Left ventricle myocardium inferior (tissue), 1 donor: Measurements from ENCODE around the gene CFD. TPM values are rescaled to one million over a fixed set of nuclear protein-coding genes. Genes with fewer than 3 reads are reported as not detected.
"Not testable (repeated sequence)": the region's sequence is repeated elsewhere in the genome, so short reads cannot be mapped to it uniquely, and the experiment has no call there.

Source experiments
- DNase-seq: peaks from one replicate; pipeline ENCODE4 v3.0.0-alpha.2; 2020
- H3K27ac ChIP-seq: fragments of 200-600 bp; replicated peaks from 2 replicates; pipeline ENCODE4 v1.8.0; 2021
- H3K27me3 ChIP-seq: fragments of 200-600 bp; 2 replicates; pipeline ENCODE4 v1.8.0; 2021; ENCODE audit warnings: low read depth
- H3K36me3 ChIP-seq: fragments of 200-600 bp; 2 replicates; pipeline ENCODE4 v1.8.0; 2021
- H3K4me1 ChIP-seq: fragments of 200-600 bp; 2 replicates; pipeline ENCODE4 v1.8.0; 2021
- H3K4me3 ChIP-seq: fragments of 200-600 bp; 2 replicates; pipeline ENCODE4 v1.8.0; 2021; ENCODE audit warnings: mild to moderate bottlenecking, moderate library complexity
- H3K9me3 ChIP-seq: fragments of 200-600 bp; replicated peaks from 2 replicates; pipeline ENCODE4 v1.8.0; 2021
- CTCF ChIP-seq: fragments of 200-600 bp; IDR thresholded peaks from 2 replicates; pipeline ENCODE4 v1.8.0; 2021; ENCODE audit warnings: antibody characterized with exemption, mild to moderate bottlenecking, borderline replicate concordance
- intact Hi-C: fragments of 100-400 bp; cut with micrococcal nuclease; formaldehyde crosslinking; loops from one replicate; pipeline ENCODE4 v1.11.0; 2022
- total RNA-seq: library from RNA; stranded (reverse); fragmentation: NEBNext Ultra II Directional; extraction: Animal tissue kit (Norgen Biotek cat#: 25700); gene quantifications from one replicate; pipeline ENCODE4 v1.2.1, GENCODE V29; 2021
- donor health status: DM: no; HTN: yes; CAD: no; lungs with severe emphysema.

CFD gene
- total RNA-seq, 1 donor from 2014 or later, result 200 TPM

GRCh38 chr19:852136-853013, 7.1 kb upstream of the CFD start, which contains the start of gene ELANE:
Gene ELANE (plus strand): TSS chr19:852303. CDS start chr19:852329, 26 bp downstream.
- TF ChIP-seq CTCF, result no peak
- H3K27me3 ChIP-seq, result peaks cover 62% of the 10 kb centered on the region
- intact Hi-C loops, result no loop called here
- no peaks in the 10 kb centered on the region for H3K36me3 ChIP-seq
- peak within 1 kb of the TSS; percentile 48 for H3K4me3 ChIP-seq
- peak within 1 kb of the TSS; percentile 80 for H3K27ac ChIP-seq
- no peaks in the 10 kb centered on the region for H3K9me3 ChIP-seq
- peaks cover 32% of the 10 kb centered on the region for H3K4me1 ChIP-seq
- DNase-seq, result no peak

- Histone ChIP-seq H3K27ac (no peak overlapping the region), H3K36me3 (no peaks in the 10 kb centered on the region), H3K4me3 (peak overlapping the region; percentile 30), H3K4me1 (peaks cover 25% of the 10 kb centered on the region), H3K27me3 (peaks cover 62% of the 10 kb centered on the region), H3K9me3 (no peaks in the 10 kb centered on the region)
- intact Hi-C loops, result no loop called here
- no peak for DNase-seq
- TF ChIP-seq CTCF, result no peak
These were observed 6.4 kb upstream of the CFD start for GRCh38 chr19:853014-853585.

DNA sequence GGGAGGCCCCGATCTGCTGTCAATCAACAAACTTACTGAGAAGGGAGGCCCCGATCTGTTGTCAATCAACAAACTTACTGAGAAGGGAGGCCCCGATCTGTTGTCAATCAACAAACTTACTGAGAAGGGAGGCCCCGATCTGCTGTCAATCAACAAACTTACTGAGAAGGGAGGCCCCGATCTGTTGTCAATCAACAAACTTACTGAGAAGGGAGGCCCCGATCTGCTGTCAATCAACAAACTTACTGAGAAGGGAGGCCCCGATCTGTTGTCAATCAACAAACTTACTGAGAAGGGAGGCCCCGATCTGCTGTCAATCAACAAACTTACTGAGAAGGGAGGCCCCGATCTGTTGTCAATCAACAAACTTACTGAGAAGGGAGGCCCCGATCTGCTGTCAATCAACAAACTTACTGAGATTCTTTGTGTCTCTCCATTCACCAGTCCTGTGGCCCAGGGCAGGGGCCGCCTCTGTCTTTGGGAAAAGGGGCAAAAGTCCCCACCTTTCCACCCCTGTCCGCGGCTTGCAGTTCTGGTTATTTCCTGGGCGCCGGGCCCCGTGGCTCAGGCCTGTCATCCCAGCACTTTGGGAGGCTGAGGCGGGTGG, 5.7 kb upstream of the CFD start:
- H3K27ac ChIP-seq, H3K9me3 ChIP-seq, intact Hi-C loops, DNase-seq, H3K36me3 ChIP-seq, H3K4me3 ChIP-seq: not testable (repeated sequence)
- H3K4me1 ChIP-seq, result peaks cover 22% of the 10 kb centered on the region
- peaks cover 62% of the 10 kb centered on the region for H3K27me3 ChIP-seq

- peaks cover 22% of the 10 kb centered on the region for H3K4me1 ChIP-seq
- no peak overlapping the region for H3K4me3 ChIP-seq
- H3K36me3 ChIP-seq, result no peaks in the 10 kb centered on the region
- H3K9me3 ChIP-seq, result no peaks in the 10 kb centered on the region
- intact Hi-C loops, result no loop called here
- DNase-seq, result no peak
- H3K27me3 ChIP-seq, result peaks cover 69% of the 10 kb centered on the region
- no peak overlapping the region for H3K27ac ChIP-seq
- TF ChIP-seq CTCF, result no peak
These were observed 4.9 kb upstream of the CFD start for GRCh38 chr19:854549-854948.

GRCh38 chr19:855142-855541, 4.3 kb upstream of the CFD start:
- DNase-seq, result no peak
- no peak for TF ChIP-seq CTCF
- H3K27ac ChIP-seq, result no peak overlapping the region
- H3K36me3 ChIP-seq, result no peaks in the 10 kb centered on the region
- no peaks in the 10 kb centered on the region for H3K9me3 ChIP-seq
- no peak overlapping the region for H3K4me3 ChIP-seq
- H3K27me3 ChIP-seq, result peaks cover 74% of the 10 kb centered on the region
- H3K4me1 ChIP-seq, result peaks cover 19% of the 10 kb centered on the region
- intact Hi-C loops, result no loop called here
